ENCODE data around the gene NPC2. TPM values are rescaled to one million over a fixed set of nuclear protein-coding genes. Genes with fewer than 3 reads are reported as not detected.

The NPC2 gene
- total RNA-seq, 1 donor from 2014 or later = 324 TPM

DNA sequence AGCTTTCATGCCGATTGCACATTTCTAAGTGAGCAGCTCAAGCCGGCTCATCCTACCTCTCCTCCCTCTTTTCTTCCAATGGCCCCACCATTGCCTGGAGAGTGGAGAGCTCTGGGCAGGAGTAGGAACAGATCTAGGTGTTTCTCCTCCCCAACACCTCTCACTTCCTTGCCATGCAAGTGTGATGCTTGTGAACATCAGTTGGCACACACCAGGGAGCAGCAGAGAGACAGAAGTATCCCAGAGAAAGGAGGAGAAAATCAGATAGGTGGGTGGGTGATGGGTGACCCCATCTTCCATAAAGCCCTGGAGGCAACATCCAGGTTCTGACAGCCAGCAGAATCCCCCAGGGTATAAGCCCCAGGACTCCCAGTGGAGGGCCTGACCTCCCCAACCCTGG lies 27.8 kb downstream of the NPC2 start:
- Histone ChIP-seq H3K27me3 (no peaks in the 10 kb centered on the region), H3K4me3 (no peak overlapping the region), H3K9me3 (no peaks in the 10 kb centered on the region), H3K27ac (no peak overlapping the region), H3K36me3 (no peaks in the 10 kb centered on the region), H3K4me1 (peaks cover 5 to 14% of the 10 kb centered on the region in 2 donors)
- intact Hi-C loops (cut with DNase I) = no loop called here
- DNase-seq (ENCODE audit: low spot score in 2 of 2) = no peak
- TF ChIP-seq, protein P1, sequence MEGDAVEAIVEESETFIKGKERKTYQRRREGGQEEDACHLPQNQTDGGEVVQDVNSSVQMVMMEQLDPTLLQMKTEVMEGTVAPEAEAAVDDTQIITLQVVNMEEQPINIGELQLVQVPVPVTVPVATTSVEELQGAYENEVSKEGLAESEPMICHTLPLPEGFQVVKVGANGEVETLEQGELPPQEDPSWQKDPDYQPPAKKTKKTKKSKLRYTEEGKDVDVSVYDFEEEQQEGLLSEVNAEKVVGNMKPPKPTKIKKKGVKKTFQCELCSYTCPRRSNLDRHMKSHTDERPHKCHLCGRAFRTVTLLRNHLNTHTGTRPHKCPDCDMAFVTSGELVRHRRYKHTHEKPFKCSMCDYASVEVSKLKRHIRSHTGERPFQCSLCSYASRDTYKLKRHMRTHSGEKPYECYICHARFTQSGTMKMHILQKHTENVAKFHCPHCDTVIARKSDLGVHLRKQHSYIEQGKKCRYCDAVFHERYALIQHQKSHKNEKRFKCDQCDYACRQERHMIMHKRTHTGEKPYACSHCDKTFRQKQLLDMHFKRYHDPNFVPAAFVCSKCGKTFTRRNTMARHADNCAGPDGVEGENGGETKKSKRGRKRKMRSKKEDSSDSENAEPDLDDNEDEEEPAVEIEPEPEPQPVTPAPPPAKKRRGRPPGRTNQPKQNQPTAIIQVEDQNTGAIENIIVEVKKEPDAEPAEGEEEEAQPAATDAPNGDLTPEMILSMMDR (IDR thresholded peaks at IDR 0.05) = no peak

GRCh38 chr14:74464785-74465184 lies 28.3 kb downstream of the NPC2 start:
- intact Hi-C loops (cut with DNase I) = no loop called here
- no peaks in the 10 kb centered on the region for H3K36me3 ChIP-seq
- H3K4me1 ChIP-seq = peaks cover 3 to 11% of the 10 kb centered on the region in 2 donors
- no peak overlapping the region for H3K27ac ChIP-seq
- no peaks in the 10 kb centered on the region for H3K9me3 ChIP-seq
- H3K4me3 ChIP-seq = no peak overlapping the region
- TF ChIP-seq, protein P1 (IDR thresholded peaks at IDR 0.05) = no peak
- no peak for DNase-seq (ENCODE audit: low spot score in 2 of 2)
- H3K27me3 ChIP-seq = no peaks in the 10 kb centered on the region

- no peaks in the 10 kb centered on the region for H3K27me3 ChIP-seq
- peaks cover 0 to 2% of the 10 kb centered on the region in 2 donors for H3K4me1 ChIP-seq
- no peak overlapping the region for H3K4me3 ChIP-seq
- intact Hi-C loops (cut with DNase I) = no loop called here
- no peaks in the 10 kb centered on the region for H3K9me3 ChIP-seq
- no peaks in the 10 kb centered on the region for H3K36me3 ChIP-seq
- no peak overlapping the region for H3K27ac ChIP-seq
- no peak for DNase-seq (ENCODE audit: low spot score in 2 of 2)
- TF ChIP-seq, protein P1 (IDR thresholded peaks at IDR 0.05) = no peak
These were observed 29.4 kb downstream of the NPC2 start for GRCh38 chr14:74463697-74464096.

DNA sequence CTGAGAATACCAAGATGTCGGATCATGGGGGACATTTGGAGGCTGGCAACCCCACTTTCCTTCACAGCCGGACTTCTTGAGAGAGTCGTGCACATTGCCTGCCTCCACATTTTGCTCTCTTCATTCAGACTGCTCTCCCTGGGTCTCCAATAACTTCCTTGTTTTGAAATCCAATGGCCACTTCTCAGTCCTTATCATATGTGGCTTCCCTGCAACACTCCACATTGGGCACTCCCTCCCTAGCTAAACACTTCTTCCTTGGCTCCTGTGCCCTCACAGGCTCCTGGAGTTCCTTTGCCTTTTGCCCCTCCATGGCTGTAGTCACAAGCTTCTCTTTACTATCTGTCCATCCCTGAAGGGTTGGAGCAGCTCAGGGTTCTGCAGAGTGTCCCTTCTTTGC lies 30.1 kb downstream of the NPC2 start:
- Histone ChIP-seq H3K27ac (no peak overlapping the region), H3K9me3 (no peaks in the 10 kb centered on the region), H3K36me3 (no peaks in the 10 kb centered on the region), H3K4me3 (no peak overlapping the region), H3K27me3 (no peaks in the 10 kb centered on the region), H3K4me1 (no peaks in the 10 kb centered on the region)
- no peak for DNase-seq (ENCODE audit: low spot score in 2 of 2)
- intact Hi-C loops (cut with DNase I) = no loop called here
- TF ChIP-seq, protein P1 (IDR thresholded peaks at IDR 0.05) = no peak

DNA sequence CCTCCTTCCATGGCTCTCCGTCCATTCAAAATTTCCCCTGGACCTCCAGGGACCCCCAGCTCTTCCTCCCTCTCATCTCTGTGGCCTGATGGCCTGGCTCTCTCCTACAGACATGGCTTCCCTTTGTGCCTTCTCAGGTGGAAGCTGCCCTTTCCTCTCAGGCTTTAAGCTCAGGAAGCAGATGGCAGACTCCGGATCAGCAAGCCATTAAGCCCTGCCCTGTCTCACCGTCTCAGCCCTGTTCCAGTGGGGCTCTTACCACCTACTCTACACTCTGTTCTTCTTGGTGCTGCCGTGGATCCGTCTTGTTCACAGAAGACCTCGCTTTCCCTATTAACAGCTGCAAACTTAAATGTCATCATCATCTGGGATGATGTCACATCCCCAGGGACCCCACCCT lies 33.1 kb downstream of the NPC2 start:
- DNase-seq (ENCODE audit: low spot score in 2 of 2) = no peak
- no peak overlapping the region for H3K27ac ChIP-seq
- H3K4me1 ChIP-seq = no peaks in the 10 kb centered on the region
- H3K4me3 ChIP-seq = no peak overlapping the region
- H3K36me3 ChIP-seq = no peaks in the 10 kb centered on the region
- H3K27me3 ChIP-seq = no peaks in the 10 kb centered on the region
- intact Hi-C loops (cut with DNase I) = no loop called here
- H3K9me3 ChIP-seq = no peaks in the 10 kb centered on the region
- TF ChIP-seq, protein P1 (IDR thresholded peaks at IDR 0.05) = no peak

DNA sequence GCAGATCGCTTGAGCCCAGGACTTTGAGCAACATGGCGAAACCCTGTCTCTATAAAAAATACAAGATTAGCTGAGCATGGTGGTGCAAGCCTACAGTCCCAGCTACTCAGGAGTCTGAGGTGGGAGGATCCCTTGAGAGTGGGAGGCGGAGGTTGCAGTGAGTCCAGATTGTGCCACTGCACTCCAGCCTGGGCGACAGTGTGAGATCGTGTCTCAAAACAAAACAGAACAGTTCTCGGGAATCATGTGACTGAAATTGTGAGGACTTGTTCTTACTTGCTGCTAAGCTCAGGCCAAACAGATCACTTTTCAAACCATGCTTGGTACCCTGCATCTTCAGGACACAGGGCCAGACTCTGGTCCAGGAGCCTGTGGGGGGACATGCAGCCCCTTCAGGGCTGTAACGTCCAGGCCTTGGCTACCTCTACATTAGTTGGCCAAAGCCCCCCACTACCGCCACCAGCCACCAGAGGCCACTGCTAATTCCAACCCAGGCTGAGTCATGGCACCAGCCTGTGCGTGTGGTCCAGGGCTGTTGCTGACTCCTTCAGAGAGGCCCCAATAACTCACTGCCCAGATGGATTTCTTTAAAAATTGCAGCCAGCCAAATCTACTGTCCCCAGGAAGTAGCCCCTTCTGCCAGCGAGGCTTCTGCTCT lies 33.7 kb downstream of the NPC2 start:
- intact Hi-C loops (cut with DNase I) = no loop called here
- Histone ChIP-seq H3K4me1 (no peaks in the 10 kb centered on the region), H3K36me3 (no peaks in the 10 kb centered on the region), H3K9me3 (no peaks in the 10 kb centered on the region), H3K4me3 (no peak overlapping the region), H3K27ac (no peak overlapping the region), H3K27me3 (no peaks in the 10 kb centered on the region)
- TF ChIP-seq, protein P1 (IDR thresholded peaks at IDR 0.05) = peak; percentile 32 to 57 (median 49)
- no peak for DNase-seq (ENCODE audit: low spot score in 2 of 2)

Data from ascending aorta (tissue), 2 donors.